Body of pancreas (tissue), 4 donors: ENCODE data around the gene MSI2.

Source experiments
- POLR2A ChIP-seq, 3 donors: fragments of 450-650 bp; IDR thresholded peaks; one replicate each; pipeline ENCODE4 v1.6.1; 2016; ENCODE audit warnings: antibody characterized with exemption in 3 of 3, mild to moderate bottlenecking in 2 of 3
- TF ChIP-seq, protein P1 (sequence below), 7 experiments: fragments of 450-650 bp in 4 of 7; fragments of 200-600 bp in 3 of 7; sonication (generic) in 3 of 7; IDR thresholded peaks; one replicate each; pipeline ENCODE4 v1.5.1; 2016 to 2019; ENCODE audit warnings: antibody characterized with exemption in 7 of 7

DNA sequence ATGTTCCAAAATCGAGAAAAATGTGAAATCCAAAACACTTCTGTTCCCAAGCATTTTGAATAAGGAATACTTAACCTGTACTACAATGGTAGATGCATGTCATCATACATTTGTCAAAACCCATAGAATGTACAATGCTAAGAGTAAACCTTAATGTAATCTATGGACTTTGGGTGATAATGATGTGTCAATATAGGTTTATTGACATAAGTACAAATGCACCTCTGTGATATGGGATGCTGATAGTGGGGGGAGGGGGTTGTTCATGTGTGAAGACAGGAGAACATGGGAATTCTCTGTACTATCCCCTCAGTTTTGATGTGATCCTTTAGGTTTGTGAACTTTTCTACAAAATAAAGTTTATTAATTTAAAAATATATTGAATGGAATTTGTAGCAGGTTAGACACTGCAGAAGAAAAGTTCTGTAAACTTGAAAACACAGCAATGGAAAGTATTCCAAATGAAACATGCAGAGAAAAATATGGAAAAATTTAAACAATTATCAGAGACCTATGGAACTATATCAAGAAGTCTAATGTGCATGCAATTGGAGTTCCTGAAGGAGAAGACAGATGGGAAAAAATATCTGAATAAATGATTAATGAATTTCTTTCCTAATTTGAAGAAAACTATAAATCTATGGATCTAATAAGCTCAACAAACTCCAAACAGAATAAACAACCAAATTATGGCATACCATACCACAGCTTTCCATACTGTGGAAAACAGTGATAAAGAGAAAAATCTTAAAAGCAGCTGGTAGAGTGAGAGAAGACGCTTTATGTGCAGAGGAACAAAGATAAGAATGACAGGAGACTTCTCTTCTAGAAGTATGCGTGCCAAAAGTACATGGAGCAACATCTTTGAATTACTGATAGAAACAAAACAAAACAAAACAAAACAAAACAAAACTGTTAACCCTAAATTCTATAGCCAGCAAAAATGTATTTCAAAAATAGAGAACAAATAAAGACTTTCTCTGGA, 34.7 kb upstream of the MSI2 start:
- TF ChIP-seq, protein P1, sequence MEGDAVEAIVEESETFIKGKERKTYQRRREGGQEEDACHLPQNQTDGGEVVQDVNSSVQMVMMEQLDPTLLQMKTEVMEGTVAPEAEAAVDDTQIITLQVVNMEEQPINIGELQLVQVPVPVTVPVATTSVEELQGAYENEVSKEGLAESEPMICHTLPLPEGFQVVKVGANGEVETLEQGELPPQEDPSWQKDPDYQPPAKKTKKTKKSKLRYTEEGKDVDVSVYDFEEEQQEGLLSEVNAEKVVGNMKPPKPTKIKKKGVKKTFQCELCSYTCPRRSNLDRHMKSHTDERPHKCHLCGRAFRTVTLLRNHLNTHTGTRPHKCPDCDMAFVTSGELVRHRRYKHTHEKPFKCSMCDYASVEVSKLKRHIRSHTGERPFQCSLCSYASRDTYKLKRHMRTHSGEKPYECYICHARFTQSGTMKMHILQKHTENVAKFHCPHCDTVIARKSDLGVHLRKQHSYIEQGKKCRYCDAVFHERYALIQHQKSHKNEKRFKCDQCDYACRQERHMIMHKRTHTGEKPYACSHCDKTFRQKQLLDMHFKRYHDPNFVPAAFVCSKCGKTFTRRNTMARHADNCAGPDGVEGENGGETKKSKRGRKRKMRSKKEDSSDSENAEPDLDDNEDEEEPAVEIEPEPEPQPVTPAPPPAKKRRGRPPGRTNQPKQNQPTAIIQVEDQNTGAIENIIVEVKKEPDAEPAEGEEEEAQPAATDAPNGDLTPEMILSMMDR (IDR thresholded peaks at IDR 0.05), result no peak
- no peak for TF ChIP-seq POLR2A (IDR thresholded peaks at IDR 0.05)
